Nephron progenitor cell (in vitro differentiated cells): ENCODE measurements around the gene ZNF844.

Experiments used
- DNase-seq: peaks from one replicate; pipeline ENCODE4 v3.0.0; 2021
- H3K27ac Mint-ChIP-seq: 2 replicates; pipeline ENCODE4 v1.8.0; 2021; ENCODE audit warnings: mild to moderate bottlenecking, moderate library complexity, mixed read lengths
- H3K27me3 Mint-ChIP-seq: 2 replicates; pipeline ENCODE4 v1.8.0; 2021; ENCODE audit warnings: mild to moderate bottlenecking, low read depth, mixed read lengths; ENCODE audit not compliant: poor library complexity
- H3K36me3 Mint-ChIP-seq: 2 replicates; pipeline ENCODE4 v1.8.0; 2021; ENCODE audit warnings: low read depth, mixed read lengths
- H3K4me1 Mint-ChIP-seq: 2 replicates; pipeline ENCODE4 v1.8.0; 2021; ENCODE audit warnings: mixed read lengths
- H3K4me3 Mint-ChIP-seq: 2 replicates; pipeline ENCODE4 v1.8.0; 2021; ENCODE audit warnings: mild to moderate bottlenecking, moderate library complexity, mixed read lengths
- H3K9me3 Mint-ChIP-seq: 2 replicates; pipeline ENCODE4 v1.8.0; 2021; ENCODE audit warnings: mild to moderate bottlenecking, moderate library complexity, mixed read lengths
- CTCF ChIP-seq: fragments of 200-600 bp; sonication (generic); IDR thresholded peaks from 2 replicates; pipeline ENCODE4 v1.5.0; 2021; ENCODE audit warnings: antibody characterized with exemption

The ZNF844 gene

GRCh38 chr19:12085074-12085818 is 20.7 kb downstream of the ZNF844 start:
- H3K27me3 Mint-ChIP-seq: no peaks in the 10 kb centered on the region

GRCh38 chr19:12090807-12091206 is 26.3 kb downstream of the ZNF844 start:
- H3K9me3 Mint-ChIP-seq: peaks cover 81% of the 10 kb centered on the region
- peaks cover 10% of the 10 kb centered on the region for H3K4me1 Mint-ChIP-seq
- H3K36me3 Mint-ChIP-seq: peaks cover 49% of the 10 kb centered on the region
- H3K27me3 Mint-ChIP-seq: peaks cover 3% of the 10 kb centered on the region
- DNase-seq: peak; percentile 61
- TF ChIP-seq CTCF: peak; percentile 58
- H3K27ac Mint-ChIP-seq: peak overlapping the region; percentile 93
- peak overlapping the region; percentile 87 for H3K4me3 Mint-ChIP-seq

More at GRCh38 chr19:12085074-12085818, 20.7 kb downstream of the ZNF844 start:
- H3K4me1 Mint-ChIP-seq: no peaks in the 10 kb centered on the region
- no peak overlapping the region for H3K4me3 Mint-ChIP-seq
- no peak for TF ChIP-seq CTCF
- H3K27ac Mint-ChIP-seq: no peak overlapping the region
- peaks cover 87% of the 10 kb centered on the region for H3K9me3 Mint-ChIP-seq
- no peak for DNase-seq
- H3K36me3 Mint-ChIP-seq: peaks cover 57% of the 10 kb centered on the region

- Mint-ChIP-seq H3K4me3 (peak overlapping the region; percentile 87), H3K27ac (peak overlapping the region; percentile 95)
These were observed 27.7 kb downstream of the ZNF844 start for GRCh38 chr19:12092065-12092867.

GRCh38 chr19:12092956-12093355 is 28.4 kb downstream of the ZNF844 start:
- Mint-ChIP-seq H3K36me3 (peaks cover 62% of the 10 kb centered on the region), H3K4me1 (peaks cover 10% of the 10 kb centered on the region), H3K27me3 (peaks cover 6% of the 10 kb centered on the region), H3K4me3 (peak overlapping the region; percentile 87), H3K27ac (no peak overlapping the region), H3K9me3 (peaks cover 77% of the 10 kb centered on the region)
- TF ChIP-seq CTCF: no peak
- no peak for DNase-seq

More at GRCh38 chr19:12092065-12092867, 27.7 kb downstream of the ZNF844 start:
- peak; percentile 75 for DNase-seq
- Mint-ChIP-seq H3K36me3 (peaks cover 60% of the 10 kb centered on the region), H3K27me3 (peaks cover 3% of the 10 kb centered on the region), H3K9me3 (peaks cover 79% of the 10 kb centered on the region), H3K4me1 (peaks cover 10% of the 10 kb centered on the region)
- TF ChIP-seq CTCF: no peak

- Mint-ChIP-seq H3K4me3 (peak overlapping the region; percentile 87), H3K36me3 (peaks cover 70% of the 10 kb centered on the region), H3K27me3 (peaks cover 6% of the 10 kb centered on the region), H3K27ac (no peak overlapping the region), H3K9me3 (peaks cover 81% of the 10 kb centered on the region), H3K4me1 (peaks cover 10% of the 10 kb centered on the region)
- no peak for DNase-seq
- TF ChIP-seq CTCF: no peak
These were observed 29.2 kb downstream of the ZNF844 start for GRCh38 chr19:12093777-12094176.
